LNCaP clone FGC (cell line): ENCODE measurements around the gene NCEH1.
A peak's percentile ranks its signal among the peaks of the same experiment; 100 is the strongest.

ENCODE experiments used
- DNase-seq: peaks from one replicate; pipeline ENCODE4 v3.0.0-alpha.2; 2011; ENCODE audit warnings: low read depth
- H3K4me3 ChIP-seq: 2 replicates; pipeline ENCODE4 v1.5.1; 2011; ENCODE audit warnings: mild to moderate bottlenecking, low read depth, low read length, control low read depth
- CTCF ChIP-seq: IDR thresholded peaks from 2 replicates; pipeline ENCODE4 v1.5.1; 2012; ENCODE audit warnings: mild to moderate bottlenecking; ENCODE audit not compliant: control insufficient read depth, insufficient read depth; ENCODE audit errors: extremely low read depth

The NCEH1 gene

GRCh38 chr3:172651936-172652625 lies 58.8 kb downstream of the NCEH1 start:
- no peak overlapping the region for H3K4me3 ChIP-seq
- DNase-seq, result no peak
- no peak for TF ChIP-seq CTCF

- no peak for TF ChIP-seq CTCF
- H3K4me3 ChIP-seq, result no peak overlapping the region
- DNase-seq, result no peak
Measured at GRCh38 chr3:172649987-172650386, 60.9 kb downstream of the NCEH1 start.

GRCh38 chr3:172648747-172649146 lies 62.1 kb downstream of the NCEH1 start:
- DNase-seq, result no peak
- no peak overlapping the region for H3K4me3 ChIP-seq
- TF ChIP-seq CTCF, result no peak

GRCh38 chr3:172647823-172648222 lies 63.0 kb downstream of the NCEH1 start:
- no peak overlapping the region for H3K4me3 ChIP-seq
- TF ChIP-seq CTCF, result no peak
- DNase-seq, result peak; percentile 68

GRCh38 chr3:172647080-172647479 lies 63.8 kb downstream of the NCEH1 start:
- H3K4me3 ChIP-seq, result no peak overlapping the region
- no peak for DNase-seq
- TF ChIP-seq CTCF, result no peak

- H3K4me3 ChIP-seq, result no peak overlapping the region
- TF ChIP-seq CTCF, result no peak
- DNase-seq, result peak; percentile 62
Measured at GRCh38 chr3:172646439-172647015, 64.3 kb downstream of the NCEH1 start.

GRCh38 chr3:172644258-172644657 lies 66.6 kb downstream of the NCEH1 start:
- no peak for DNase-seq
- no peak overlapping the region for H3K4me3 ChIP-seq
- no peak for TF ChIP-seq CTCF
